Measurements from ENCODE around the gene ZFAND3.

DNA sequence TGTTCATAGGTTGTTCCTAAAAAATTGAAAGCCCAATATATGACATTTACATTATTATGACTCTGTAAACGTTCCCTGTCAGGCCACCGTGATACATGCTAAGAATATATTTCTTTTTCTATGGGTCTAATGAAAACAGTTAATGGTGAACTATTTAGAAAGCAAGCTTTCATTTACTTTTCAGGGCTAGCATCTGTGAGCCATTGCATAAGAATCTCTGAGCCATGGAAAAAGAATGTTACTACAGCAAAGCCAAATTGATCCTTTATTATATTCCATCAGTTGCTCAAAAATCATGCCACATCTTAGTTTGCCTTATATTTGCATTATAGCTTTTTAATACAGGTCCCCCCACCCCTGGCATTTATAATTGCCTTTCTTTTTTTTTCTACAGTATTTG is 275.5 kb downstream of the ZFAND3 start:
- TF ChIP-seq, protein P1, sequence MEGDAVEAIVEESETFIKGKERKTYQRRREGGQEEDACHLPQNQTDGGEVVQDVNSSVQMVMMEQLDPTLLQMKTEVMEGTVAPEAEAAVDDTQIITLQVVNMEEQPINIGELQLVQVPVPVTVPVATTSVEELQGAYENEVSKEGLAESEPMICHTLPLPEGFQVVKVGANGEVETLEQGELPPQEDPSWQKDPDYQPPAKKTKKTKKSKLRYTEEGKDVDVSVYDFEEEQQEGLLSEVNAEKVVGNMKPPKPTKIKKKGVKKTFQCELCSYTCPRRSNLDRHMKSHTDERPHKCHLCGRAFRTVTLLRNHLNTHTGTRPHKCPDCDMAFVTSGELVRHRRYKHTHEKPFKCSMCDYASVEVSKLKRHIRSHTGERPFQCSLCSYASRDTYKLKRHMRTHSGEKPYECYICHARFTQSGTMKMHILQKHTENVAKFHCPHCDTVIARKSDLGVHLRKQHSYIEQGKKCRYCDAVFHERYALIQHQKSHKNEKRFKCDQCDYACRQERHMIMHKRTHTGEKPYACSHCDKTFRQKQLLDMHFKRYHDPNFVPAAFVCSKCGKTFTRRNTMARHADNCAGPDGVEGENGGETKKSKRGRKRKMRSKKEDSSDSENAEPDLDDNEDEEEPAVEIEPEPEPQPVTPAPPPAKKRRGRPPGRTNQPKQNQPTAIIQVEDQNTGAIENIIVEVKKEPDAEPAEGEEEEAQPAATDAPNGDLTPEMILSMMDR (IDR thresholded peaks at IDR 0.05; ENCODE audit: borderline replicate concordance, extremely low read depth, low read length, poor library complexity, severe bottlenecking): no peak
- TF ChIP-seq EZH2 (IDR thresholded peaks at IDR 0.05; ENCODE audit: borderline replicate concordance, low read depth, low read length, severe bottlenecking): no peak
